HG03060 (cell line): Measurements from ENCODE around the gene KIAA0825.
"Not testable (repeated sequence)": the region's sequence is repeated elsewhere in the genome, so short reads cannot be mapped to it uniquely, and the experiment has no call there.

Experiments used
- ATAC-seq: cut with Tn5 transposase; IDR thresholded peaks from one replicate; pipeline ENCODE4 v1.9.1; 2021; ENCODE audit warnings: low read depth, moderate number of reproducible peaks; ENCODE audit not compliant: unreplicated experiment

KIAA0825 gene

DNA sequence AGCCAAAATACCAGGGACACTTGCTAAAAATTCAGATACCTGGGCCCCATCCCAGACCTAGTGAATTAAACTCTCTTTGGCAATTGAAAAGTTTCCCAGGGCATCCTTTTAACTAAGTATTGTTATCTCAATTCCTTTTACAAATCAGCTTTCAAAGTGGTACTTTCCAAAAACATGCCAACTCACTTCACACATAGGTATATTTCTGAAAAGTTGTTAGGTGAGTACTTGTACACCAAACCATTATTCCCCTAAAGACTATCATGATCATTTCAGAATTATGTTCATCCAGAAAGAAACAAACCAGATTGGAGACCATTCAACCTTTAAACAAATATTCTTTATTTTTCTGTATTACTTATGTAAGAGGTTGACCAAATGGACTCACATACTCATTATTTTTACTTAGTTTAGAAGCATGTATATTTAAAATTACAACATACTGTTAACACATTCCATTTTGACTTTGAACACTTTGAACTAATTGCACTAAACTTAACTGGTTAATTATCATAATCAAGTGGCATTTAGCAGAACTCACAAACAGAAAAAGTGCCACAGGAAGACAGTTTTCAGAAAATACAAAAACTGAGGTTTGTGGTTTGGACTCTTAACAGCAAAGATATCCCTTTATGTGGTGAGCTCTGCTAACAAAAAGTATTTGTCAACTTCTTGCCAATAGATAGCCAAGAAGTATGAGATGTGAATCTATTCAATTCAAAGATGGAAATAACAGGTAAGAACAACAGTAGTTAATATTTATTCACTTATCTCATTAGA lies 40.7 kb downstream of the KIAA0825 start:
- peak; percentile 88 for ATAC-seq

GRCh38 chr5:94575196-94575595 lies 43.2 kb downstream of the KIAA0825 start:
- ATAC-seq, result no peak

DNA sequence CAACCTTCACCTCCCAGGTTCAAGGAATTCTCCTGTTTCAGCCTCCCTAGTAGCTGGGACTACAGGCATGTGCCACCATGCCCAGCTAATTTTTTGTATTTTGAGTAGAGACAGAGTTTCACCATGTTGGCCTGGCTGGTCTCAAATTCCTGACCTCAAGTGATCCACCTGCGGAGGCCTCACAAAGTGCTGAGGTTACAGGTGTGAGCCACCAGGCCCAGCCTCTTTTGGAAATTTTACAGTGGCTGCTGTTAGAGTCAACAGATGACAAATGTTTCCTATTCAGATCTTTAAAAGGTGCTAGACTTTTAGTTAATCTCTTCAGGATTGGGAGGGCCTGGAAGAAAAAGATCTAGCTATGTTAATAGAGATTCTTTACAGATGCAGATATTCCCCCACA lies 45.1 kb downstream of the KIAA0825 start:
- ATAC-seq, result not testable (repeated sequence)

GRCh38 chr5:94571415-94571814 lies 47.0 kb downstream of the KIAA0825 start:
- no peak for ATAC-seq

- no peak for ATAC-seq
Measured at GRCh38 chr5:94564812-94565211, 53.6 kb downstream of the KIAA0825 start.

GRCh38 chr5:94562327-94562971 lies 56.0 kb downstream of the KIAA0825 start:
- no peak for ATAC-seq

DNA sequence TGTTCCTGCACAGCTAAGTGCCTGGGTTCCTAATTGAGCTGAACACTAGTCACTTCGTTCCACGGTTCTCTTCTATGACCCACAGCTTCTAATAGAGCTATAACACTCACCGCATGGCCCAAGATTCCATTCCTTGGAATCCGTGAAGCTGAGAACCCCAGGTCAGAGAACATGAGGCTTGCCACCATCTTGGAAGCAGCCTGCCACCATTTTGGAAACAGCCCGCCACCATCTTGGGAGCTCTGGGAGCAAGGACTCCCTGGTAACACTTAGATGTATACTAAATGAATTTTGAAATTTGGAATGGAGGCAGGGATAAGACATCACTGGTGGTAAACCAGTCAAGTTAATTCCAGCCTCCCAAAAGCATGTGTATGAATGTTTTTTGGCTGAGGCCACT lies 60.4 kb downstream of the KIAA0825 start:
- no peak for ATAC-seq

GRCh38 chr5:94551858-94552257 lies 66.5 kb downstream of the KIAA0825 start:
- no peak for ATAC-seq

DNA sequence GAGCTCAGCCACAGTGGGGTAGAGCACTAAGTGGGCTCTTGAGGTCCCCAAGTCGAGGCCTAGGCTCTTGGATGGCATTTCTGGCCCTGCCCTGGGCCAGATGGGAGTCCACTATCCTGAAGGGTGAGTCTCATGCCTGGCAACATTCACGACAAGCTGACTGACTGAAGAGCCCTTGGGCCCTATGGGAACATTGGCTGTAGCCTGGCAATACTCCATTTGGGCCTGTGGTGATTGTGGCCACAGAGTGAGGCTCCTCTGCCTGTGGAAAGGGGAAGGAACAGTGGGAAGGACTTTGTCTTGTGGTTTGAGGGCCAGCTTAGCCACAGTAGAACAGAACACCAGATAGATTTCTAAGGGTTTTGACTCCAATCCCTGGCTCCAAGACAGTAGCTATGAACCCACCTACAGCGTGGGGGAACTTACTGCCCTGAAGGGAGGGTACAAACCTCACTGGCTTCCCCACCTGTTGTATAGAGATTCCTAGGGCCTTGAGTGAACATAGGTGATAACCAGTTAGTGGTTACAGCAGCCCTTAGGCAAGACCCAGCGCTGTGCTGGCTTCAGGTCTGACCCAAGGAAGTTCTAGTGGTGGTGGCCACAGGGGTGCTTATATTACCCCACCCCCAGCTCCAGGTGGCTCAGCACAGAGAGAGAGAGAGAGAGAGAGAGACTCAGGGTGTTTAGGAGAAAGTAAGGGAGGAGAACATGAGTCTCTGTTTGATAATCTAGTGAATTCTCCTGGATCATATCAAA lies 72.4 kb downstream of the KIAA0825 start:
- ATAC-seq, result no peak

- no peak for ATAC-seq
Measured at GRCh38 chr5:94544875-94545547, 73.4 kb downstream of the KIAA0825 start.

DNA sequence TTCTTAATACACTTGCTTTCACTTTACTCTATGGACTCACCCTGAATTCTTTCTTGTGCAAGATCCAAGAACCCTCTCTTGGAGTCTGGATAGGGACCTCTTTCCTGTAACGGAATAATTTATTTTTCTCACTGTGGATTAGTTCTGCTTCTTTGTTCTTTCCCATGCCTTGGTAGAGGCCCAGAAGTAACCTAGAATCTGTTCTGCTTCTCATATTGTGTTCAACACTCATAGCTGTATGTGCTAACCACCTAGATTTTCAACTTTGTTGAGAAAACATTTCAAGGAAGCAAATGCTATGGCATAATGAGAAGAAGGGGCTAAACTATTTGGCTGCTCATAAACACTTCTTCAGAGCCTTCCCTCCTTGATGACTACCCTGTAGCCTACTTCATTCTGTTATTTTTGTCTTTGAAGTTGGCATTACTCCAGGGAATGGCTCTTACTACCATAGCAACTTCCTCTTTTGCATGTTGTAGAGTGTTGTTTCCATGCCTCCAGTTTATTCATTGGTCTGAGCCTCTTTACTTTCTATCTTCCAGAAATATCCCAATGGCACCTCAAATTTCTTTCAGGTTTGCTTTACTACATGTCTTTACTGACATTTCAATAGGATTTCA lies 74.3 kb downstream of the KIAA0825 start:
- no peak for ATAC-seq

- ATAC-seq, result no peak
Measured at GRCh38 chr5:94540856-94541494, 77.4 kb downstream of the KIAA0825 start.

DNA sequence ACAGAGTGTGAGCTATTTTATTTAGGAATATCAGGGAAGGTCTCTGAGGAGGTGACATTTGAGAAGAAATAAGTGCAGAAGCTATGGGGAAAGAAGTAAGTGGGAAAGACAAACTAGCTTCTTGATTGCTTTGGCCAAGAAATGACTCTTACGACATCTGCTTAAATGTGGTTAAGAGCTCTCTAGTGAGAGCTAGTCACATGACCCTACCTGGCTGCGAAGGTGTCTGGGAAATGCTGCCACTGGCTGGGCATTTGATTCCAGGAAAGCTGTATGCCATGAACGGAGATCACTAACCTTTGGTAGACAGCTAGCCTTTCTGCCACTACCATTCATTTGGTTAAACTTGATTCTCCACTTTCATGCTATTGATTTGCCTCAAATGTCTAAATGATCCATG lies 80.1 kb downstream of the KIAA0825 start:
- ATAC-seq, result no peak

- ATAC-seq, result no peak
Measured at GRCh38 chr5:94526706-94527105, 91.7 kb downstream of the KIAA0825 start.

GRCh38 chr5:94524841-94525697 lies 93.3 kb downstream of the KIAA0825 start:
- peak; percentile 68 for ATAC-seq

DNA sequence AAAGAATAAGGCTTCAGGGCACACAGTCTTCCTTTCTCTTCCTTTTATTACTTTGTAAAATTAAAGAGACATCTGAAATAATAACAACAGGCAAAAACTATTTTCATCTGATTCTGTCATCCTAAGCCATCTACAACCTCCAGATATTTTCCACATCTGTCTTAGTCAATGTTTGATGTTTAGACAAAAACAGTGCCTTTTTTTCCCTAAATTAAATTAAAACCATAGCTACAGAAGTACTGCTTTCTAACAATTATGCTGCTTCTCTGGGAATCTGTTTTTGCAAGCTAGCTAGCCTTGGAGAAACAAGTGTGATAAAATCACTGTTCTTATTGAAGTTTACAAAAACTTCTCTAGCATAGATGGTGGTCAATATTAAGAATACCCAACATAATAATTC lies 95.4 kb downstream of the KIAA0825 start:
- ATAC-seq, result no peak

GRCh38 chr5:94522117-94522516 lies 96.3 kb downstream of the KIAA0825 start:
- ATAC-seq, result no peak

- ATAC-seq, result no peak
Measured at GRCh38 chr5:94517490-94518488, 100.6 kb downstream of the KIAA0825 start.
